ENCODE measurements around the gene FA2H. TPM values are rescaled to one million over a fixed set of nuclear protein-coding genes. Genes with fewer than 3 reads are reported as not detected.
"Not testable (repeated sequence)": the region's sequence is repeated elsewhere in the genome, so short reads cannot be mapped to it uniquely, and the experiment has no call there.

FA2H gene
- total RNA-seq (2014; rRNA removed; shearing (Covaris generic); ENCODE audit: low replicate concordance): 1.4 and 10.7 TPM in 2 replicates

GRCh38 chr16:74774223-74775139 is at the start of gene FA2H:
Gene FA2H (minus strand): TSS chr16:74774820. CDS start chr16:74774755, 65 bp downstream.
- in situ Hi-C loops (cut with HindIII; ENCODE audit: low pct_unique_long_range_greater_than_20kb, low sequenced_read_pairs): no loop called here
- DNase-seq (ENCODE audit: low read depth): peak; percentile 92

GRCh38 chr16:74817851-74818250 is 43.2 kb upstream of the FA2H start:
- DNase-seq (ENCODE audit: low read depth): no peak
- in situ Hi-C loops (cut with HindIII; ENCODE audit: low pct_unique_long_range_greater_than_20kb, low sequenced_read_pairs): no loop called here

GRCh38 chr16:74813109-74813641 is 38.6 kb upstream of the FA2H start:
- in situ Hi-C loops (cut with HindIII; ENCODE audit: low pct_unique_long_range_greater_than_20kb, low sequenced_read_pairs): no loop called here

GRCh38 chr16:74811911-74812310 is 37.3 kb upstream of the FA2H start:
- in situ Hi-C loops (cut with HindIII; ENCODE audit: low pct_unique_long_range_greater_than_20kb, low sequenced_read_pairs): no loop called here
- DNase-seq (ENCODE audit: low read depth): no peak

More at GRCh38 chr16:74813109-74813641, 38.6 kb upstream of the FA2H start:
- DNase-seq (ENCODE audit: low read depth): peak; percentile 64

GRCh38 chr16:74811216-74811615 is 36.6 kb upstream of the FA2H start:
- DNase-seq (ENCODE audit: low read depth); in situ Hi-C loops (cut with HindIII; ENCODE audit: low pct_unique_long_range_greater_than_20kb, low sequenced_read_pairs): not testable (repeated sequence)

GRCh38 chr16:74807052-74807646 is 32.5 kb upstream of the FA2H start:
- in situ Hi-C loops (cut with HindIII; ENCODE audit: low pct_unique_long_range_greater_than_20kb, low sequenced_read_pairs): no loop called here
- no peak for DNase-seq (ENCODE audit: low read depth)

- no peak for DNase-seq (ENCODE audit: low read depth)
- in situ Hi-C loops (cut with HindIII; ENCODE audit: low pct_unique_long_range_greater_than_20kb, low sequenced_read_pairs): no loop called here
Measured at GRCh38 chr16:74800216-74800871, 25.7 kb upstream of the FA2H start.

- no peak for DNase-seq (ENCODE audit: low read depth)
- in situ Hi-C loops (cut with HindIII; ENCODE audit: low pct_unique_long_range_greater_than_20kb, low sequenced_read_pairs): no loop called here
Measured at GRCh38 chr16:74797414-74797813, 22.8 kb upstream of the FA2H start.

- in situ Hi-C loops (cut with HindIII; ENCODE audit: low pct_unique_long_range_greater_than_20kb, low sequenced_read_pairs): no loop called here
- DNase-seq (ENCODE audit: low read depth): no peak
Measured at GRCh38 chr16:74795104-74795503, 20.5 kb upstream of the FA2H start.

- in situ Hi-C loops (cut with HindIII; ENCODE audit: low pct_unique_long_range_greater_than_20kb, low sequenced_read_pairs): no loop called here
- no peak for DNase-seq (ENCODE audit: low read depth)
Measured at GRCh38 chr16:74794668-74795067, 20.0 kb upstream of the FA2H start.

GRCh38 chr16:74793571-74793970 is 19.0 kb upstream of the FA2H start:
- in situ Hi-C loops (cut with HindIII; ENCODE audit: low pct_unique_long_range_greater_than_20kb, low sequenced_read_pairs): no loop called here
- no peak for DNase-seq (ENCODE audit: low read depth)

GRCh38 chr16:74792225-74792624 is 17.6 kb upstream of the FA2H start:
- in situ Hi-C loops (cut with HindIII; ENCODE audit: low pct_unique_long_range_greater_than_20kb, low sequenced_read_pairs): no loop called here
- DNase-seq (ENCODE audit: low read depth): no peak

- DNase-seq (ENCODE audit: low read depth); in situ Hi-C loops (cut with HindIII; ENCODE audit: low pct_unique_long_range_greater_than_20kb, low sequenced_read_pairs): not testable (repeated sequence)
Measured at GRCh38 chr16:74791749-74792148, 17.1 kb upstream of the FA2H start.

- no peak for DNase-seq (ENCODE audit: low read depth)
- in situ Hi-C loops (cut with HindIII; ENCODE audit: low pct_unique_long_range_greater_than_20kb, low sequenced_read_pairs): no loop called here
Measured at GRCh38 chr16:74788108-74788507, 13.5 kb upstream of the FA2H start.

- no peak for DNase-seq (ENCODE audit: low read depth)
- in situ Hi-C loops (cut with HindIII; ENCODE audit: low pct_unique_long_range_greater_than_20kb, low sequenced_read_pairs): no loop called here
Measured at GRCh38 chr16:74785031-74785430, 10.4 kb upstream of the FA2H start.

GRCh38 chr16:74778646-74779045 is 4.0 kb upstream of the FA2H start:
- in situ Hi-C loops (cut with HindIII; ENCODE audit: low pct_unique_long_range_greater_than_20kb, low sequenced_read_pairs): no loop called here
- DNase-seq (ENCODE audit: low read depth): no peak

GRCh38 chr16:74776926-74777325 is 2.3 kb upstream of the FA2H start:
- in situ Hi-C loops (cut with HindIII; ENCODE audit: low pct_unique_long_range_greater_than_20kb, low sequenced_read_pairs): no loop called here
- DNase-seq (ENCODE audit: low read depth): no peak

GRCh38 chr16:74775255-74775654 is 635 bp upstream of the FA2H start:
- no peak for DNase-seq (ENCODE audit: low read depth)
- in situ Hi-C loops (cut with HindIII; ENCODE audit: low pct_unique_long_range_greater_than_20kb, low sequenced_read_pairs): no loop called here
